ENCODE measurements around the gene IGLL5.

Gene IGLL5

GRCh38 chr22:22931557-22932270 is 44.1 kb downstream of the IGLL5 start:
- TF ChIP-seq CTCF (conservative IDR thresholded peaks at IDR 0.05; ENCODE audit: low read length), result no peak
- DNase-seq (ENCODE audit: low read depth), result no peak
- H3K4me3 ChIP-seq (ENCODE audit: low read length), result no peak overlapping the region

- H3K4me3 ChIP-seq (ENCODE audit: low read length), result no peak overlapping the region
- TF ChIP-seq CTCF (conservative IDR thresholded peaks at IDR 0.05; ENCODE audit: low read length), result no peak
These were observed 44.9 kb downstream of the IGLL5 start for GRCh38 chr22:22932512-22932941.

GRCh38 chr22:22933100-22933806 is 45.6 kb downstream of the IGLL5 start:
- DNase-seq (ENCODE audit: low read depth), result no peak
- TF ChIP-seq CTCF (conservative IDR thresholded peaks at IDR 0.05; ENCODE audit: low read length), result no peak
- H3K4me3 ChIP-seq (ENCODE audit: low read length), result no peak overlapping the region

More at GRCh38 chr22:22932512-22932941, 44.9 kb downstream of the IGLL5 start:
- DNase-seq (ENCODE audit: low read depth), result no peak

- TF ChIP-seq CTCF (conservative IDR thresholded peaks at IDR 0.05; ENCODE audit: low read length), result no peak
- H3K4me3 ChIP-seq (ENCODE audit: low read length), result no peak overlapping the region
- DNase-seq (ENCODE audit: low read depth), result no peak
These were observed 46.4 kb downstream of the IGLL5 start for GRCh38 chr22:22933807-22934542.

GRCh38 chr22:22934543-22935055 is 47.0 kb downstream of the IGLL5 start:
- no peak for TF ChIP-seq CTCF (conservative IDR thresholded peaks at IDR 0.05; ENCODE audit: low read length)
- no peak for DNase-seq (ENCODE audit: low read depth)
- no peak overlapping the region for H3K4me3 ChIP-seq (ENCODE audit: low read length)

- TF ChIP-seq CTCF (conservative IDR thresholded peaks at IDR 0.05; ENCODE audit: low read length), result no peak
- H3K4me3 ChIP-seq (ENCODE audit: low read length), result no peak overlapping the region
- DNase-seq (ENCODE audit: low read depth), result no peak
These were observed 47.5 kb downstream of the IGLL5 start for GRCh38 chr22:22935056-22935545.

Data from AG10803 (cell line).